ENCODE data around the gene WWC2.

Gene WWC2

DNA sequence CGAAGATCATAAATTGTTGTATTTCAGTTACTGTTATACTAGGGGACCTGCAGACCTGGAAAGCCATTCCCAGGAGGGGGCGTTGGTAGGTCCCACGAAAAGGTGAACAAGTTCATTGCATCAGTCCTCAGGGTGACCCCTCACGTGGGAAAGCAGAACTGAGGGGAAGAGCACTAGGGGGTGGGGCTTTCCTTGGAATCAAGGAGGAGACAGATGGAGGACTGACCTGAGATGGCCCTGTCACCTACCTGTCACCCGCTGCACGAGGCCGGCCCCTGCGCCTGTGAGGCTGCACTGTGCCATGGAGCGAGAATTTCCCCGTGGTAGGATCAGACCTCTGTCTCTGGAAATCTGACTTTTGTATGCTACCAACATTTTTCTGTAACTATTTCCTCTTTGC is 265.0 kb downstream of the WWC2 start:
- TF ChIP-seq JUND (IDR thresholded peaks at IDR 0.05; ENCODE audit: low read depth): no peak
- DNase-seq (ENCODE audit: low read depth in 1 of 2, low spot score in 1 of 2): no peak
- in situ Hi-C loops (cut with HindIII; ENCODE audit: low pct_unique_long_range_greater_than_20kb, low sequenced_read_pairs): no loop called here

DNA sequence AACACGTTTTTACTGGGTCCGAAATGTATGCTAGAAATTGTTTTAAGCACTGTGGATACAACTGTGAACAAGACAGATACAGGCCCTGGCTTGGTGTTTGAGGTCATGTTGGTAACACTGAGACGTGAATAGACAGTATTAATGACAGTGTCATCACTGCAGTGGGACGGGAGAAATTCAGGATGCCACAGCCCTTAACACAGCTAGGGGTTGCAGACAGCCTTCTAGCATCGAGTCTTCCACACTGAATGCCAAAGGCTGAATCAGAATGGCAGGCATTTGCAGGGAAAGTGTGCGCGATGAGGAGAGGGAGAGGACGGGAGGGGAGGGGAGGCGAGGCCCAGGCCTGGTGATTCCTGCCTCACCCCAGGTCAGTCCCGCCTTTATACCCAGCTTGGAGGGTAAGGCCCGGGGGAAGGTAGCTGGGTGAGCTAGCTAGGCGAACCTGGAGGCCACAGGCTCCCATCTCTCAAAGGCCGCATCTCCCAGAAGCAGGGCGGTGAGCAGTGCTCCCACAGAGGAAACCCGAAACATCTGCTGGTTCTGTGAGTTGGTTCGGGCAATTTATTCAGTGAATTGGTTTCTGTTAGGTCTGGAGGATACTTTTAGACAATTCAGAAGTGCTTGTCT is 267.3 kb downstream of the WWC2 start:
- DNase-seq (ENCODE audit: low read depth in 1 of 2, low spot score in 1 of 2): no peak
- no peak for TF ChIP-seq JUND (IDR thresholded peaks at IDR 0.05; ENCODE audit: low read depth)
- in situ Hi-C loops (cut with HindIII; ENCODE audit: low pct_unique_long_range_greater_than_20kb, low sequenced_read_pairs): no loop called here

DNA sequence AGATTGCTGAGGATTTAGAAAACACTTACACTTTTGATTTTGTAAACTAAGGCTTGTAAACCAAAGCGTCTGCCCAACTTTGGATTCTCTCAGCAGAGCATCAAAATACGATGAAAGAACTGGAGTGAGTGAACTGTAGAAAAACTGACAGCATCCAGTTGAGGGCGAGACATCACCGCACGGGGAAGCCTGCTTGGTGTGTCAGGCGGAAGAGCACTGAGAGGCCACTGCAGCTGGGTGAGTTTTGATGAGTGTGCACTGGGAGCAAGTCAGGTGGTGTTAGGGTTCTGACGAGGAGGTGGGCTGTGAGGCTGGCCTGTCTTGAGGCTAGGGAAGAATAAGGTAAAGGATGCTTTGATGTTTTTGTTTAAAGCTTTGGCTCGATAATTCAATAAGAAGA is 270.0 kb downstream of the WWC2 start:
- in situ Hi-C loops (cut with HindIII; ENCODE audit: low pct_unique_long_range_greater_than_20kb, low sequenced_read_pairs): no loop called here
- DNase-seq (ENCODE audit: low read depth in 1 of 2, low spot score in 1 of 2): no peak
- no peak for TF ChIP-seq JUND (IDR thresholded peaks at IDR 0.05; ENCODE audit: low read depth)
